ENCODE data around the gene ENTHD1. TPM values are rescaled to one million over a fixed set of nuclear protein-coding genes. Genes with fewer than 3 reads are reported as not detected.
"Not testable (repeated sequence)": the region's sequence is repeated elsewhere in the genome, so short reads cannot be mapped to it uniquely, and the experiment has no call there.

Gene ENTHD1
- total RNA-seq, 4 donors from 2014 or later = not detected

GRCh38 chr22:39871008-39871798 is 22.4 kb downstream of the ENTHD1 start:
- no peaks in the 10 kb centered on the region for H3K9me3 ChIP-seq
- WGBS, 2 donors = 70 to 71% methylated on average over 5 of the region's 5 CpGs
- no peak for DNase-seq

GRCh38 chr22:39869797-39870196 is 23.8 kb downstream of the ENTHD1 start:
- H3K4me3 ChIP-seq; intact Hi-C loops (cut with DNase I); H3K36me3 ChIP-seq; H3K9me3 ChIP-seq; H3K27me3 ChIP-seq; H3K27ac ChIP-seq; DNase-seq; H3K4me1 ChIP-seq: not testable (repeated sequence)
- 94 to 95% methylated on average over 2 of the region's 2 CpGs for WGBS, 2 donors

More at GRCh38 chr22:39871008-39871798, 22.4 kb downstream of the ENTHD1 start:
- Histone ChIP-seq H3K27me3 (peaks cover 0 to 3% (median 0%) of the 10 kb centered on the region in 4 donors), H3K4me3 (no peak overlapping the region), H3K36me3 (no peaks in the 10 kb centered on the region), H3K4me1 (no peaks in the 10 kb centered on the region), H3K27ac (no peak overlapping the region)
- intact Hi-C loops (cut with DNase I) = no loop called here
- TF ChIP-seq, protein P1, sequence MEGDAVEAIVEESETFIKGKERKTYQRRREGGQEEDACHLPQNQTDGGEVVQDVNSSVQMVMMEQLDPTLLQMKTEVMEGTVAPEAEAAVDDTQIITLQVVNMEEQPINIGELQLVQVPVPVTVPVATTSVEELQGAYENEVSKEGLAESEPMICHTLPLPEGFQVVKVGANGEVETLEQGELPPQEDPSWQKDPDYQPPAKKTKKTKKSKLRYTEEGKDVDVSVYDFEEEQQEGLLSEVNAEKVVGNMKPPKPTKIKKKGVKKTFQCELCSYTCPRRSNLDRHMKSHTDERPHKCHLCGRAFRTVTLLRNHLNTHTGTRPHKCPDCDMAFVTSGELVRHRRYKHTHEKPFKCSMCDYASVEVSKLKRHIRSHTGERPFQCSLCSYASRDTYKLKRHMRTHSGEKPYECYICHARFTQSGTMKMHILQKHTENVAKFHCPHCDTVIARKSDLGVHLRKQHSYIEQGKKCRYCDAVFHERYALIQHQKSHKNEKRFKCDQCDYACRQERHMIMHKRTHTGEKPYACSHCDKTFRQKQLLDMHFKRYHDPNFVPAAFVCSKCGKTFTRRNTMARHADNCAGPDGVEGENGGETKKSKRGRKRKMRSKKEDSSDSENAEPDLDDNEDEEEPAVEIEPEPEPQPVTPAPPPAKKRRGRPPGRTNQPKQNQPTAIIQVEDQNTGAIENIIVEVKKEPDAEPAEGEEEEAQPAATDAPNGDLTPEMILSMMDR (IDR thresholded peaks at IDR 0.05) = no peak
- TF ChIP-seq POLR2A (IDR thresholded peaks at IDR 0.05) = no peak

GRCh38 chr22:39868741-39869140 is 24.8 kb downstream of the ENTHD1 start:
- peaks cover 0 to 16% (median 0%) of the 10 kb centered on the region in 4 donors for H3K27me3 ChIP-seq

GRCh38 chr22:39859903-39860588 is 33.5 kb downstream of the ENTHD1 start:
- H3K27me3 ChIP-seq = peaks cover 0 to 33% (median 0%) of the 10 kb centered on the region in 4 donors
- no peaks in the 10 kb centered on the region for H3K36me3 ChIP-seq
- no peaks in the 10 kb centered on the region for H3K4me1 ChIP-seq
- intact Hi-C loops (cut with DNase I) = no loop called here
- H3K4me3 ChIP-seq = no peak overlapping the region
- TF ChIP-seq, protein P1 (IDR thresholded peaks at IDR 0.05) = no peak
- no peak for TF ChIP-seq POLR2A (IDR thresholded peaks at IDR 0.05)
- no peak for DNase-seq
- H3K9me3 ChIP-seq = no peaks in the 10 kb centered on the region
- H3K27ac ChIP-seq = no peak overlapping the region
- WGBS, 2 donors = 67 to 70% methylated on average over 7 of the region's 7 CpGs

More at GRCh38 chr22:39868741-39869140, 24.8 kb downstream of the ENTHD1 start:
- Histone ChIP-seq H3K9me3 (no peaks in the 10 kb centered on the region), H3K27ac (no peak overlapping the region), H3K4me3 (no peak overlapping the region), H3K36me3 (no peaks in the 10 kb centered on the region), H3K4me1 (no peaks in the 10 kb centered on the region)
- TF ChIP-seq, protein P1 (IDR thresholded peaks at IDR 0.05) = no peak
- no peak for TF ChIP-seq POLR2A (IDR thresholded peaks at IDR 0.05)
- DNase-seq = no peak
- intact Hi-C loops (cut with DNase I) = no loop called here
- 44 to 50% methylated on average over 1 of the region's 1 CpG for WGBS, 2 donors

DNA sequence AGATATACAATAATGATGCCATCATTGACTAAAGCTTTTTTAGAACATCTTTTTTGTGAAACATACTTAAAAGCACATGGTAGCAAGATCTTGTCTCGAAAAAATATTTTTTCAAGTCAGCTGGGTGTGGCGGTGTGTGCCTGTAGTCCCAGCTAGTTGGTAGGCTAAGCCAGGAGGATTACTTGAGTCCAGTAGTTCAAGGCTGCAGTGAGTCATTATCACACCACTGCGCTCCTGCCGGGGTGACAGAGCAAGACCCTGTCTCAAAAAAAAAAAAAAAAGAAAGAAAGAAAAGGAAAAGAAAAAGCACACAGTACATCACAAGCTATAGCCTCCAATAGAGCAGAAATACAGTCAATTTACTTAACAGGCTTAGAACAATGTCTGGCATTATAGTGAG is 37.0 kb downstream of the ENTHD1 start:
- Histone ChIP-seq H3K4me3 (no peak overlapping the region), H3K4me1 (no peaks in the 10 kb centered on the region), H3K36me3 (no peaks in the 10 kb centered on the region), H3K9me3 (no peaks in the 10 kb centered on the region), H3K27me3 (peaks cover 0 to 31% (median 0%) of the 10 kb centered on the region in 4 donors), H3K27ac (no peak overlapping the region)
- no peak for DNase-seq
- 80 to 89% methylated on average over 4 of the region's 4 CpGs for WGBS, 2 donors
- no peak for TF ChIP-seq POLR2A (IDR thresholded peaks at IDR 0.05)
- TF ChIP-seq, protein P1 (IDR thresholded peaks at IDR 0.05) = no peak
- intact Hi-C loops (cut with DNase I) = no loop called here
